GM12878 (cell line): ENCODE measurements around the gene MACROD2. TPM values are rescaled to one million over a fixed set of nuclear protein-coding genes. Genes with fewer than 3 reads are reported as not detected.

ENCODE experiments used
- ATAC-seq: fragments of 200-7000 bp; cut with Tn5 transposase; 3 replicates; pipeline ENCODE4 v1.9.1; 2020; ENCODE audit warnings: mild to moderate bottlenecking, moderate library complexity
- BruUV-seq: library from RNA; stranded (reverse); fragments of 400-500 nt; replicated peaks from 2 replicates; lab custom pipeline; 2021; lab: Mats Ljungman, UMichigan
- CTCF ChIA-PET: fragments of 300-600 bp; sonication (Branson Sonifier 250); formaldehyde crosslinking; extraction: SDS; loops from one replicate; lab custom pipeline; 2021; ENCODE audit warnings: inconsistent platforms; lab: Yijun Ruan, JAX
- POLR2A ChIA-PET: fragments of 350-600 bp; formaldehyde crosslinking; extraction: SDS; loops from one replicate; lab custom pipeline; 2021; ENCODE audit warnings: inconsistent platforms; lab: Charles Lee
- RAD21 ChIA-PET: fragments of 300-600 bp; sonication (Branson Sonifier 250); formaldehyde crosslinking; loops from one replicate; lab custom pipeline; 2023; ENCODE audit warnings: antibody characterized with exemption; ENCODE audit not compliant: unreplicated experiment; lab: Charles Lee
- SMC1A ChIA-PET: fragments of 300-600 bp; sonication (Branson Sonifier 250); formaldehyde crosslinking; loops from one replicate; lab custom pipeline; 2023; ENCODE audit not compliant: unreplicated experiment, uncharacterized antibody; lab: Charles Lee
- DNase-seq: peaks from one replicate; pipeline ENCODE4 v3.0.0-alpha.2; 2011; ENCODE audit warnings: low read depth, low spot score
- FAIRE-seq: peaks from 3 replicates; lab custom pipeline; 2011; peaks lifted over from hg19 to GRCh38; lab: Jason Lieb, UNC
- H2AFZ ChIP-seq: 2 replicates; pipeline ENCODE4 v1.6.0; 2011; ENCODE audit warnings: low read depth, low read length, control low read depth; ENCODE audit not compliant: control insufficient read depth
- H3K27ac ChIP-seq: 2 replicates; pipeline ENCODE4 v1.5.1; 2011; ENCODE audit warnings: control low read depth; ENCODE audit not compliant: control insufficient read depth, insufficient read depth
- H3K27me3 ChIP-seq, 2 experiments: replicated peaks in 1 of 2; 2 replicates each; pipeline versions ENCODE4 v1.6.0 to v1.6.1; 2011; ENCODE audit warnings: low read length in 1 of 2; ENCODE audit not compliant: control insufficient read depth in 2 of 2, insufficient read depth in 2 of 2
- H3K36me3 ChIP-seq, 2 experiments: 2 replicates each; pipeline ENCODE4 v1.5.1; 2011; ENCODE audit warnings: low read length in 1 of 2; ENCODE audit not compliant: control insufficient read depth in 2 of 2, insufficient read depth in 2 of 2
- H3K4me1 ChIP-seq: 2 replicates; pipeline ENCODE4 v1.6.1; 2011; ENCODE audit warnings: mild to moderate bottlenecking, low read length, moderate library complexity, mixed read lengths; ENCODE audit not compliant: control insufficient read depth, insufficient read depth
- H3K4me2 ChIP-seq: 2 replicates; pipeline ENCODE4 v1.6.0; 2011; ENCODE audit warnings: control low read depth; ENCODE audit not compliant: control insufficient read depth, insufficient read depth
- H3K4me3 ChIP-seq: fragments of 200-600 bp; sonication (generic); 2 replicates; pipeline ENCODE4 v1.5.1; 2016
- H3K79me2 ChIP-seq: 2 replicates; pipeline ENCODE4 v1.6.0; 2011; ENCODE audit warnings: low read length; ENCODE audit not compliant: control insufficient read depth, insufficient read depth
- H3K9ac ChIP-seq: 2 replicates; pipeline ENCODE4 v1.8.0; 2011; ENCODE audit warnings: low read length, control low read depth, mixed read lengths; ENCODE audit not compliant: control insufficient read depth, insufficient read depth
- H3K9me3 ChIP-seq: replicated peaks from 3 replicates; pipeline ENCODE4 v1.5.1; 2011; ENCODE audit warnings: mild to moderate bottlenecking, low read length; ENCODE audit not compliant: control insufficient read depth, insufficient read depth
- H4K20me1 ChIP-seq: 2 replicates; pipeline ENCODE4 v1.6.0; 2011; ENCODE audit not compliant: control insufficient read depth, insufficient read depth
- ATF7 ChIP-seq: fragments of 450-650 bp; IDR thresholded peaks from 2 replicates; pipeline ENCODE4 v1.6.1; 2016; ENCODE audit warnings: low read depth, mild to moderate bottlenecking
- BHLHE40 ChIP-seq, 2 experiments: fragments of 450-650 bp in 1 of 2; IDR thresholded peaks; 2 replicates each; pipeline ENCODE4 v1.6.1; 2011 to 2017; ENCODE audit warnings: low read depth in 2 of 2, borderline replicate concordance in 1 of 2, improper control_type of control experiment in 1 of 2, low read length in 1 of 2, mild to moderate bottlenecking in 1 of 2
- CBX5 ChIP-seq: sonication (generic); IDR thresholded peaks from 2 replicates; pipeline ENCODE4 v1.6.1; 2016; ENCODE audit warnings: low read depth, moderate library complexity, mild to moderate bottlenecking, inconsistent platforms
- CUX1 ChIP-seq: IDR thresholded peaks from 2 replicates; pipeline ENCODE4 v1.6.1; 2012; ENCODE audit warnings: improper control_type of control experiment, low read depth, low read length; ENCODE audit not compliant: insufficient replicate concordance
- E2F8 ChIP-seq: fragments of 450-650 bp; IDR thresholded peaks from 2 replicates; pipeline ENCODE4 v1.6.1; 2018; ENCODE audit warnings: mild to moderate bottlenecking, low read depth, moderate library complexity; ENCODE audit not compliant: partially characterized antibody
- FOXK2 ChIP-seq: fragments of 450-650 bp; IDR thresholded peaks from 2 replicates; pipeline ENCODE4 v1.6.1; 2017; ENCODE audit warnings: mild to moderate bottlenecking, moderate library complexity
- IKZF1 ChIP-seq: fragments of 450-650 bp; conservative IDR thresholded peaks from 2 replicates; pipeline ENCODE4 v1.6.1; 2017; ENCODE audit warnings: antibody characterized with exemption, mild to moderate bottlenecking
- IRF4 ChIP-seq: IDR thresholded peaks from 2 replicates; pipeline ENCODE4 v1.6.1; 2011; ENCODE audit warnings: low read depth, low read length
- MEF2A ChIP-seq: IDR thresholded peaks from 2 replicates; pipeline ENCODE4 v1.6.1; 2011; ENCODE audit warnings: low read depth, mild to moderate bottlenecking, low read length, moderate library complexity; ENCODE audit not compliant: insufficient read depth
- MXI1 ChIP-seq: fragments of 150-350 bp; IDR thresholded peaks from 2 replicates; pipeline ENCODE4 v1.6.1; 2011; ENCODE audit warnings: low read depth, mild to moderate bottlenecking, inconsistent platforms, low read length, improper control_type of control experiment
- NFIC ChIP-seq: IDR thresholded peaks from 2 replicates; pipeline ENCODE4 v1.6.1; 2012; ENCODE audit warnings: low read depth, mild to moderate bottlenecking, inconsistent platforms, low read length, moderate library complexity
- PML ChIP-seq: IDR thresholded peaks from 2 replicates; pipeline ENCODE4 v1.6.1; 2012; ENCODE audit warnings: low read length, inconsistent platforms
- POLR2AphosphoS5 ChIP-seq: IDR thresholded peaks from 2 replicates; pipeline ENCODE4 v1.6.1; 2011; ENCODE audit warnings: mild to moderate bottlenecking, low read length, inconsistent platforms
- SMC3 ChIP-seq: IDR thresholded peaks from 2 replicates; pipeline ENCODE4 v1.6.1; 2011; ENCODE audit warnings: low read length, improper control_type of control experiment, borderline replicate concordance
- SPI1 ChIP-seq: IDR thresholded peaks from 2 replicates; pipeline ENCODE4 v1.6.1; 2011; ENCODE audit warnings: low read depth, mild to moderate bottlenecking, low read length, moderate library complexity, borderline replicate concordance; ENCODE audit not compliant: insufficient read depth
- YBX1 ChIP-seq: fragments of 450-650 bp; IDR thresholded peaks from 2 replicates; pipeline ENCODE4 v1.6.1; 2016; ENCODE audit warnings: antibody characterized with exemption
- ZSCAN29 ChIP-seq: fragments of 450-650 bp; IDR thresholded peaks from 2 replicates; pipeline ENCODE4 v1.6.1; 2017; ENCODE audit warnings: mild to moderate bottlenecking, moderate library complexity
- WGBS: methylation state at CpG from one replicate; pipeline ENCODE4 v1.1.6; 2016; ENCODE audit warnings: low lambda C conversion rate; ENCODE audit not compliant: insufficient replicate concordance, insufficient coverage; ENCODE audit errors: missing lambda C conversion rate; 5-methylcytosine and 5-hydroxymethylcytosine counted together
- in situ Hi-C: fragments of 300-500 bp; cut with MboI; formaldehyde crosslinking; loops from 9 replicates; pipeline ENCODE4 v1.14.3; 2018; ENCODE audit warnings: mixed read lengths
- intact Hi-C: fragments of 100-400 bp; cut with micrococcal nuclease; formaldehyde crosslinking; loops from one replicate; pipeline ENCODE4 v1.14.2; 2022; ENCODE audit not compliant: unreplicated experiment
- polyA plus RNA-seq, 11 experiments: library from polyadenylated mRNA; depleted of rRNA in 4 of 11; unstranded in 6 of 11; stranded (reverse) in 5 of 11; fragments of >200 nt; fragmentation: Nextera tagmentation in 4 of 11; fragmentation: Illumina TruSeq in 1 of 11; extraction: Ambion mirVana in 4 of 11; extraction: Trizol in 1 of 11; gene quantifications; 1 replicate in 1 of 11; 2 replicates in 10 of 11; pipeline versions ENCODE4 v1.2.1 to v1.2.3, GENCODE V29; 2011 to 2016; ENCODE audit warnings: inconsistent platforms in 2 of 11, missing spikeins in 2 of 11, low read depth in 1 of 11
- total RNA-seq, 4 experiments: library from RNA; depleted of rRNA in 3 of 4; stranded (reverse); fragments of >200 nt in 3 of 4; fragmentation: Illumina TruSeq in 1 of 4; extraction: Trizol in 1 of 4; gene quantifications; 2 replicates each; pipeline versions ENCODE4 v1.2.1 to v1.2.3, GENCODE V29; 2013 to 2021

Gene MACROD2
- total and polyA plus RNA-seq, 10 of the 15 experiments (the other 5 are each of a cell fraction or from before 2014, with no cell fraction given): 1.1 to 21.5 (median 2.2) TPM

GRCh38 chr20:15756002-15756753 lies 1760.9 kb downstream of the MACROD2 start:
- H3K79me2 ChIP-seq: no peaks in the 10 kb centered on the region
- in situ Hi-C loops: no loop called here
- H3K4me3 ChIP-seq: no peak overlapping the region
- H3K9me3 ChIP-seq: no peaks in the 10 kb centered on the region; the same call in 2 of the 3 replicates
- intact Hi-C loops: no loop called here
- H2AFZ ChIP-seq: no peak overlapping the region
- no TSS peak for BruUV-seq
- ChIA-PET SMC1A (no interaction called here), RAD21 (no interaction called here), CTCF (no interaction called here), POLR2A (no interaction called here)
- no peak overlapping the region for H3K9ac ChIP-seq
- DNase-seq (no peak), ATAC-seq (no peak), FAIRE-seq (no peak)
- H3K4me2 ChIP-seq: no peak overlapping the region
- H3K27me3 ChIP-seq: 0 out of 4 replicates have a peak, but pooled peaks cover 0 to 3% of the 10 kb centered on the region in 2 experiments
- no peak overlapping the region for H3K27ac ChIP-seq
- H3K36me3 ChIP-seq: no peaks in the 10 kb centered on the region
- H4K20me1 ChIP-seq: no peaks in the 10 kb centered on the region
- 34% methylated on average over 3 of the region's 3 CpGs for WGBS
- no peak for TF ChIP-seq BHLHE40 (IDR thresholded peaks at IDR 0.05; ENCODE audit: borderline replicate concordance in 1 of 2, low read depth in 2 of 2, low read length in 1 of 2)
- TF ChIP-seq E2F8: no peak
- no peak for TF ChIP-seq MXI1
- TF ChIP-seq IKZF1: no peak
- TF ChIP-seq SMC3: no peak
- no peak for TF ChIP-seq FOXK2
- no peak for TF ChIP-seq YBX1
- no peak for TF ChIP-seq MEF2A
- no peak for TF ChIP-seq CBX5
- TF ChIP-seq ATF7: no peak
- TF ChIP-seq CUX1: no peak
- no peak for TF ChIP-seq ZSCAN29
- no peak for TF ChIP-seq IRF4
- TF ChIP-seq POLR2AphosphoS5: no peak
- no peak for TF ChIP-seq NFIC
- TF ChIP-seq SPI1: no peak
- no peak for TF ChIP-seq PML
- no peaks in the 10 kb centered on the region for H3K4me1 ChIP-seq
